GM10266 (cell line): ENCODE data around the gene PBX2.

Experiments used
- DNase-seq: peaks from one replicate; pipeline ENCODE4 v3.0.0; 2012; ENCODE audit errors: extremely low spot score
- TF ChIP-seq, protein P1 (sequence below): IDR thresholded peaks from 2 replicates; pipeline ENCODE4 v1.5.1; 2012; ENCODE audit warnings: mild to moderate bottlenecking, low read depth; ENCODE audit not compliant: control insufficient read depth, insufficient read depth; ENCODE audit errors: missing control alignments

Gene PBX2

DNA sequence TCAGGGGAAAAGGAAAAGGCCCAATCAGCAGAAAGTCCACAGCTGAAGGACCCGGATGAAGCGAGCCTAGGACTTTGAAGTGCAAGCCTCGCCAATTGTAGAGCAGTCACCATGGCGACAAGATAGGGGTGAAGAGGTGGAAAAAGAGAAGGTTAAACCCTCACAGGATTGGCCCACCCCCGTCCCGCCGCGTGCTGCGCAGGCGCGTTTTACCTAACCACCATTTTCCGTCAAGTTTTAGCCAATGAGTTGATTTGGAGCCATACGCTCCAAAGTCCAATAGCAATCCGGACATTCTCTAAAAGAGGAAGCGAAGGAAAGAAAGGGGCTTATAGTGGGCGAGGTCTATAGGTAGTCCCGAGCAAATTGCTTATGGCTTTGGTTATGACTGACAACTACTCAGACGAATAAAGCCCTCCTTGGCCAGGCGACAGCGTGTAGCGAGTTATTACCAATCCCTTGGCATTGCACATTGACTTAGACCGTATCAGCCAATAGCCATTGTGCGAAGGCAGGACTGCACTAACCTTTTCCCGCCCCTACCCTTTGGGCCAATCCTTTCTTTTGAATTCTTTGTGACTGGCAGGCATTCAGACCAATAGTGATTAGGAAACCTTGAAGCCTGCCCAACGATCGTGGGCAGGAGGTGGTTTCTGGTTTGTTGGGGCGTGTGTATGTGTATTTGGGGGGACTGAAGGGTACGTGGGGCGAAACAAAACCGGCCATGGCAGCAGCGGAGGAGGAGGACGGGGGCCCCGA is 12.0 kb downstream of the PBX2 start, which contains the start of gene RNF5:
RNF5 (plus strand) TSS at position 618 of the 759 bp plus-strand sequence; CDS start at position 725, 107 bp downstream.
- DNase-seq = peak; percentile 93
- TF ChIP-seq, protein P1, sequence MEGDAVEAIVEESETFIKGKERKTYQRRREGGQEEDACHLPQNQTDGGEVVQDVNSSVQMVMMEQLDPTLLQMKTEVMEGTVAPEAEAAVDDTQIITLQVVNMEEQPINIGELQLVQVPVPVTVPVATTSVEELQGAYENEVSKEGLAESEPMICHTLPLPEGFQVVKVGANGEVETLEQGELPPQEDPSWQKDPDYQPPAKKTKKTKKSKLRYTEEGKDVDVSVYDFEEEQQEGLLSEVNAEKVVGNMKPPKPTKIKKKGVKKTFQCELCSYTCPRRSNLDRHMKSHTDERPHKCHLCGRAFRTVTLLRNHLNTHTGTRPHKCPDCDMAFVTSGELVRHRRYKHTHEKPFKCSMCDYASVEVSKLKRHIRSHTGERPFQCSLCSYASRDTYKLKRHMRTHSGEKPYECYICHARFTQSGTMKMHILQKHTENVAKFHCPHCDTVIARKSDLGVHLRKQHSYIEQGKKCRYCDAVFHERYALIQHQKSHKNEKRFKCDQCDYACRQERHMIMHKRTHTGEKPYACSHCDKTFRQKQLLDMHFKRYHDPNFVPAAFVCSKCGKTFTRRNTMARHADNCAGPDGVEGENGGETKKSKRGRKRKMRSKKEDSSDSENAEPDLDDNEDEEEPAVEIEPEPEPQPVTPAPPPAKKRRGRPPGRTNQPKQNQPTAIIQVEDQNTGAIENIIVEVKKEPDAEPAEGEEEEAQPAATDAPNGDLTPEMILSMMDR = no peak

DNA sequence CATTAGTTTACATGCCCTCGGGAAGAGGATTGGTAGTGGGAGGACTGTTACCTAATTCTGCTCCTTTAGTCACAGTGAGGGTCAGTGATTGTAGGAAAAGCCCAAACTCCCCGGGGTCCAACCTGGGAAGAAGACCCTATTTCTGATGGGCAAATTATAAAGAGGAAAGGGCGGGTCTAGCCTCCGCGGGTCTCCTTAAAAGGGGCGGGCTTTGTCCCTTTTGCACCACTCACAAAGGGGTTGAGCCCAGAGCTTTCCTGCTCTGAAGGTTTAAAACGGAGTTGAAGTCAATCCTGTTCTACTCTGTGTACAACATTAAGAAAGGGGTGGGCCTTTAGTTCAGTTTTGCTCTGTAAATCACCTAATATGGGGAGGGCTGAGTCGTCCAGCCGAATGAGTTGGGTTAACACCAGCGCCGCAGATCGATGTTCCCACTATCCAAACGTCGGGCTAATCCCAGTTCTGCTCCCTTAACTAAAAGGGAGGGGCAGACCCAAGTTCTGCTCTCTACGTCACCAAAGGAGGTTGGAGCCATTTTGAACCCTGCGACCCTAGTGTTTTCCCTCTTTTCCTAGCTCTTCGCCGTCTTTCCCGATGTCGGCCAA is 12.7 kb downstream of the PBX2 start:
- TF ChIP-seq, protein P1 = no peak
- no peak for DNase-seq

DNA sequence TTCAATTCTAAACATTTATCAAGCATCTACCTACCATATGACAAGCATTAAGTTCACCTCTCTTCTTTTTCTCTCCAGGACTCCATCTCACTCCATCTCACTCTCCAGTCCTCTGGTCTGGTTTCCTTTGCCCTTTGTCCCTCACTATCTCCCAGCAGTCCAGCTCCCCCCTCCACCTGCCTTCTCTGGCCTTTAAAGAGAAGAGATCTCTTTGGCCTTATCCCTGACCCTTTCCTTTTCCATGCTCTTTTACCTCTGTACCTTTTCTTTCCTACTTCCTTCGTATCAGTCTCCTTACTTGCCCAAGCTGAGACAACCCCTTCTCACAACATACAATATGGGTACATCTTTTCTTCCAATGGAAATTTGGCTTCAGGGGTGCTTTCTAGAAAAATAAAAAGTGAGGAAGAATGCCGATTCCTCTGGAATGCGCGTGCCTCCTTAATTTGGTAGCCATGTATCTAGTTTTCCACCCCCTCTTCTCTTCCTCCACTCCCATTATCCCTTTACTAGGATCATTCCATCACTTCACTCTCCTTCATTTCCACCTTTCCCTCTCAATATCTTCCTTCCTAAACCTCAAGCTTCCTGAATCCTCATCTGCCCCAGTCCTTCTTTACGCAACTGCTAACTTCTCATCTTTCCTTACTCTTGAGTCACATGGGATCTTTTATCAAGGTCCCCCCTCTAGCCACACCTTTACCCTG is 13.4 kb downstream of the PBX2 start:
- TF ChIP-seq, protein P1 = no peak
- no peak for DNase-seq

DNA sequence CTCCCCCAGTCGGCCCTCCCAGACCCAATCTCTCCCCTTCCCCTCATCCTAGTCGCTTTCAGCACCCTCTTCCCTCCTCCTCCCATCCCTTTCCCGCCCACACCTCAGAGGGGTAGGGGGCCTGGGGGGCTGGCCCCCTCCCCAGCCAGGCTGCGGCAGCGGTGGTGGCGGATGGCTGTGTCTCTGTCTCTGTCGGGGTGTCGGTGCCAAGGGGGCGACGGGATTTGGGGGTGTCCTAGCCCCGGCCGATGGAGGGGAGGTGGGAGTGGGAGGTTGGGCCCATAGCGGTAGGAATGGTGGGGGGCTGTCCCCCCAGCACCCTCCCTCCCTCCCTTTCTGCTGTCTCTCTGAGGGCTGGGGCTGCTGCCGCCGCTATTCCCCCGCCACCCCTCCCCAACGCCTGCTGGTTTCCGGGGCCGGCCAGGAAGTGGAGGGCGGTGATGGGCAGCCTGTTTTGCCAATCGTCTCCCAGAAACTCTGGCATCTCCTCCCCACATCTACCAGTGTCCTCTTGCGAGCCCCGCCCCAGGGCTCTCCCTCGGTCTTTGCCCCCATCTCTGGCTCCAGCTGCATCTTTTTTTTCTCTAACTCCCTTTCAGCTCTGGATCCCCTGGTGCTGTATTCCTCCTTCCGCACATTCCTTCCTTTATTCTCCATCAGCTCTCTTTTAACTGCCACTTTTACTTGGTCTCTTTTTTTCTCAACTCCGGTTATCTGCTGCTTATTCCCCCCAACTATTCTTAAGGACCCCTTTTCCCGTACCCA is 14.1 kb downstream of the PBX2 start, which contains the start of gene AGPAT1:
AGPAT1 (minus strand) TSS at position 374 of the 765 bp plus-strand sequence. CDS start 4,588 bp downstream, outside the sequence.
- peak; percentile 98 for DNase-seq
- TF ChIP-seq, protein P1 = no peak

DNA sequence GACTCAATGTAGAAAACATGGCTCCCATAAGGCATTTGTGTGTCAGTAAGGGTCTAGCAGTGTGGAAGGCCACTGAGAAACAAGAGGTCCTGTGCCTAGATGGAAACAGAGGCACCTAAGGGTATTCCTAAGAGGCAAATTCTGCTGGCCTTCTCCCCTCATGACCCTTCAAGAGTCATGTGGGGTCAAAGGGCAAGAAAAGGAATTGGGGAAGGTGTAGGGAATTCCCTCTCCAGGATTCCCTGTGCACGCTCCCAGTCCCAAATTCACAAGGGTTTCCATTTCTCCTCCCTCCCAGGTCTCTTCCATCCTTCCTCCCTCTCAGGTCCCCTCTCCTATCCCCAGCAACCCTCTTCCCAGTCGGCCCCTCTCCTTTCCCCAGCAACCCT is 14.7 kb downstream of the PBX2 start:
- TF ChIP-seq, protein P1 = no peak
- DNase-seq = no peak

DNA sequence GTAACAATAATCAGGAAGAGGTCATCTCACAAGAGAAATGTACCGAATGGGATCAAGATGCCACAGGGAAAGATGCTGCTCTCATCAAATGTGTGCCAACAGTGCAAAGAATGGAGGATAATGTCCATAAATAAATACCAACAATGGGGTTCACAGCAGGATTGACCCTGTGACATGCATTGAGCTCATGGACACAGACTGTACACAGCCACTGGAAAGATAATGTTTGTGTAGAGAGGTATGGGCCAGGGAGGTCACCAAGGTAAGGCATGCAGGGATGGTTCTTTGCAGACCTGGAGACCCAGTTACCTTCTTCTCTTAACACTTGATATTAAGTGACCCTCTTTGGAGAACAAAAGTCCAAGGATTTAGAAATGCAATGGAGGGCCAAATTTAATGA is 15.6 kb downstream of the PBX2 start:
- TF ChIP-seq, protein P1 = no peak

More for the DNA sequence above, 15.6 kb downstream of the PBX2 start:
- DNase-seq = no peak
